HepG2 (cell line): ENCODE data around the gene ZNF282. TPM values are rescaled to one million over a fixed set of nuclear protein-coding genes. Genes with fewer than 3 reads are reported as not detected.

Source experiments
- CC2D1A ChIP-seq: sonication (generic); formaldehyde crosslinking; IDR thresholded peaks from 2 replicates; pipeline ENCODE4 v1.8.1; 2023; ENCODE audit warnings: mild to moderate bottlenecking, missing genetic modification reagents
- CEBPG ChIP-seq: IDR thresholded peaks from 2 replicates; pipeline ENCODE4 v1.6.1; 2016
- NFE2 ChIP-seq: sonication (generic); formaldehyde crosslinking; IDR thresholded peaks from 2 replicates; pipeline ENCODE4 v1.4.0; 2020; ENCODE audit warnings: missing genetic modification reagents
- NFYB ChIP-seq: sonication (generic); formaldehyde crosslinking; IDR thresholded peaks from 2 replicates; pipeline ENCODE4 v1.4.0; 2020; ENCODE audit warnings: missing genetic modification reagents
- SPEN ChIP-seq: sonication (generic); formaldehyde crosslinking; IDR thresholded peaks from 2 replicates; pipeline ENCODE4 v1.5.1; 2020; ENCODE audit warnings: low read depth, mild to moderate bottlenecking, missing genetic modification reagents
- ZNF232 ChIP-seq: sonication (generic); formaldehyde crosslinking; IDR thresholded peaks from 2 replicates; pipeline ENCODE4 v1.4.0; 2020; ENCODE audit warnings: missing genetic modification reagents, borderline replicate concordance
- ZNF747 ChIP-seq: sonication (generic); formaldehyde crosslinking; IDR thresholded peaks from 2 replicates; pipeline ENCODE4 v1.8.1; 2023; ENCODE audit warnings: missing genetic modification reagents, mild to moderate bottlenecking, borderline replicate concordance
- ZNF83 ChIP-seq: sonication (generic); formaldehyde crosslinking; IDR thresholded peaks from 2 replicates; pipeline ENCODE4 v1.4.0; 2020; ENCODE audit warnings: missing genetic modification reagents, mild to moderate bottlenecking, borderline replicate concordance
- polyA plus RNA-seq, 8 experiments: library from polyadenylated mRNA; depleted of rRNA in 3 of 8; stranded (reverse) in 7 of 8; unstranded in 1 of 8; fragments of >200 nt; fragmentation: Illumina TruSeq in 4 of 8; extraction: Trizol in 4 of 8; gene quantifications; 2 replicates each; pipeline versions ENCODE4 v1.2.1 to v1.2.3, GENCODE V29; 2011 to 2016; ENCODE audit warnings: low read depth in 4 of 8, missing spikeins in 1 of 8, mixed read lengths in 1 of 8; ENCODE audit not compliant: insufficient read depth in 1 of 8
- total RNA-seq, 5 experiments: library from RNA; depleted of rRNA; stranded (reverse); fragments of >200 nt; fragmentation: Illumina TruSeq; extraction: Trizol; gene quantifications; 2 replicates each; pipeline ENCODE4 v1.2.3, GENCODE V29; 2016; ENCODE audit warnings: low read depth in 1 of 5
- TF ChIP-seq, protein P1 (sequence below): sonication (generic); formaldehyde crosslinking; IDR thresholded peaks from 2 replicates; pipeline ENCODE4 v1.8.0; 2022; ENCODE audit warnings: missing genetic modification reagents, mild to moderate bottlenecking, moderate library complexity, borderline replicate concordance
- TF ChIP-seq, protein P2 (sequence below): sonication (generic); formaldehyde crosslinking; IDR thresholded peaks from 2 replicates; pipeline ENCODE4 v1.4.0; 2020; ENCODE audit warnings: missing genetic modification reagents
- TF ChIP-seq, protein P3 (sequence below): sonication (generic); formaldehyde crosslinking; IDR thresholded peaks from 2 replicates; pipeline ENCODE4 v1.9.0; 2021; ENCODE audit warnings: missing genetic modification reagents, mild to moderate bottlenecking, borderline replicate concordance
- TF ChIP-seq, protein P4 (sequence below): sonication (generic); formaldehyde crosslinking; IDR thresholded peaks from 2 replicates; pipeline ENCODE4 v1.4.0; 2020; ENCODE audit warnings: missing genetic modification reagents
- TF ChIP-seq, protein P5 (sequence below): sonication (generic); formaldehyde crosslinking; IDR thresholded peaks from 2 replicates; pipeline ENCODE4 v1.5.0; 2020; ENCODE audit warnings: missing genetic modification reagents
- TF ChIP-seq, protein P6 (sequence below): sonication (generic); formaldehyde crosslinking; IDR thresholded peaks from 2 replicates; pipeline ENCODE4 v1.8.0; 2022; ENCODE audit warnings: mild to moderate bottlenecking, missing genetic modification reagents

The ZNF282 gene
- total and polyA plus RNA-seq, 2 of the 13 experiments (the other 11 are each of a cell fraction or from before 2014, with no cell fraction given): 9.1 to 20.9 TPM

DNA sequence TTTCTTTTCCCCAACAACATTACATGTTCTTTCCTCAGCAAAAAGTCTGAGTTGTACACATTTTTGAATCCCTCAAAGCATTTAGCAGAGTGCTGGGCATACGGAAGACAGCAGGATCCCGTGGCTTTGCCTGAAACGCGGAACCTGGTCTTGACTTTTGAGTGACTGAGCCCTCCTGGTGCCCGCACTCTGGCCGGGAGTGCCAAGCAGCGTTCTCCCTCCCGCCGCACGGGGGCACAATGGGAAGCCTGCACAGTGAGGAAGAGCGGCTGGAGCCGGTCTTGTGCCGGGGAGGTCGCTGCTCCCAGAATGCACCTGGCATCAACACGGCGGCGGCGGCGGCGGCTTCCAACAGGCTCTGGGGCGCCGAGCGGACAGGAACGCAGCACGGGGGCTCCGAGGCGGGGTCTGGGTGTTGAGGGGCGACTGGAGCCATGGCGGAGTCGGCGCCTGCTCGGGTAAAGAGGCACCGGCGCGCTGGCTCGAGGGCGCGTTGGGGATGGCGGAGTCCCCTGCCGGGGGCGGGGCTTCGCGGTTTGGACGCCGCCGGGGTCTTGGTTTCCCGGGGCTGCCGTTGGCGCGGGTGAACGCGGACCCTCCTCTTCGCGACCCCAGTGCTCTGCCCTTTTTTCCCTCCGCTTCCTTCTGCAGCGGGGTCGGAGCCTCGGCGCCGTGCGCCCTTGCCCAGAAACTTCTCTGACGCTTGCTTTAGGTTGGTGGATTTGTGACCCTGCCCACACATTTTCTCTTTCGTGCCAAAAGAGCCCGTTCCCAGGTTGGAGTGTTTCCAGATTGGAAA is 44.2 kb downstream of the ZNF282 start, which contains the start of gene ZNF212 (continued):
- TF ChIP-seq, protein P1, sequence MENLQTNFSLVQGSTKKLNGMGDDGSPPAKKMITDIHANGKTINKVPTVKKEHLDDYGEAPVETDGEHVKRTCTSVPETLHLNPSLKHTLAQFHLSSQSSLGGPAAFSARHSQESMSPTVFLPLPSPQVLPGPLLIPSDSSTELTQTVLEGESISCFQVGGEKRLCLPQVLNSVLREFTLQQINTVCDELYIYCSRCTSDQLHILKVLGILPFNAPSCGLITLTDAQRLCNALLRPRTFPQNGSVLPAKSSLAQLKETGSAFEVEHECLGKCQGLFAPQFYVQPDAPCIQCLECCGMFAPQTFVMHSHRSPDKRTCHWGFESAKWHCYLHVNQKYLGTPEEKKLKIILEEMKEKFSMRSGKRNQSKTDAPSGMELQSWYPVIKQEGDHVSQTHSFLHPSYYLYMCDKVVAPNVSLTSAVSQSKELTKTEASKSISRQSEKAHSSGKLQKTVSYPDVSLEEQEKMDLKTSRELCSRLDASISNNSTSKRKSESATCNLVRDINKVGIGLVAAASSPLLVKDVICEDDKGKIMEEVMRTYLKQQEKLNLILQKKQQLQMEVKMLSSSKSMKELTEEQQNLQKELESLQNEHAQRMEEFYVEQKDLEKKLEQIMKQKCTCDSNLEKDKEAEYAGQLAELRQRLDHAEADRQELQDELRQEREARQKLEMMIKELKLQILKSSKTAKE (CRISPR knock-in tag): no peak
- TF ChIP-seq, protein P2, sequence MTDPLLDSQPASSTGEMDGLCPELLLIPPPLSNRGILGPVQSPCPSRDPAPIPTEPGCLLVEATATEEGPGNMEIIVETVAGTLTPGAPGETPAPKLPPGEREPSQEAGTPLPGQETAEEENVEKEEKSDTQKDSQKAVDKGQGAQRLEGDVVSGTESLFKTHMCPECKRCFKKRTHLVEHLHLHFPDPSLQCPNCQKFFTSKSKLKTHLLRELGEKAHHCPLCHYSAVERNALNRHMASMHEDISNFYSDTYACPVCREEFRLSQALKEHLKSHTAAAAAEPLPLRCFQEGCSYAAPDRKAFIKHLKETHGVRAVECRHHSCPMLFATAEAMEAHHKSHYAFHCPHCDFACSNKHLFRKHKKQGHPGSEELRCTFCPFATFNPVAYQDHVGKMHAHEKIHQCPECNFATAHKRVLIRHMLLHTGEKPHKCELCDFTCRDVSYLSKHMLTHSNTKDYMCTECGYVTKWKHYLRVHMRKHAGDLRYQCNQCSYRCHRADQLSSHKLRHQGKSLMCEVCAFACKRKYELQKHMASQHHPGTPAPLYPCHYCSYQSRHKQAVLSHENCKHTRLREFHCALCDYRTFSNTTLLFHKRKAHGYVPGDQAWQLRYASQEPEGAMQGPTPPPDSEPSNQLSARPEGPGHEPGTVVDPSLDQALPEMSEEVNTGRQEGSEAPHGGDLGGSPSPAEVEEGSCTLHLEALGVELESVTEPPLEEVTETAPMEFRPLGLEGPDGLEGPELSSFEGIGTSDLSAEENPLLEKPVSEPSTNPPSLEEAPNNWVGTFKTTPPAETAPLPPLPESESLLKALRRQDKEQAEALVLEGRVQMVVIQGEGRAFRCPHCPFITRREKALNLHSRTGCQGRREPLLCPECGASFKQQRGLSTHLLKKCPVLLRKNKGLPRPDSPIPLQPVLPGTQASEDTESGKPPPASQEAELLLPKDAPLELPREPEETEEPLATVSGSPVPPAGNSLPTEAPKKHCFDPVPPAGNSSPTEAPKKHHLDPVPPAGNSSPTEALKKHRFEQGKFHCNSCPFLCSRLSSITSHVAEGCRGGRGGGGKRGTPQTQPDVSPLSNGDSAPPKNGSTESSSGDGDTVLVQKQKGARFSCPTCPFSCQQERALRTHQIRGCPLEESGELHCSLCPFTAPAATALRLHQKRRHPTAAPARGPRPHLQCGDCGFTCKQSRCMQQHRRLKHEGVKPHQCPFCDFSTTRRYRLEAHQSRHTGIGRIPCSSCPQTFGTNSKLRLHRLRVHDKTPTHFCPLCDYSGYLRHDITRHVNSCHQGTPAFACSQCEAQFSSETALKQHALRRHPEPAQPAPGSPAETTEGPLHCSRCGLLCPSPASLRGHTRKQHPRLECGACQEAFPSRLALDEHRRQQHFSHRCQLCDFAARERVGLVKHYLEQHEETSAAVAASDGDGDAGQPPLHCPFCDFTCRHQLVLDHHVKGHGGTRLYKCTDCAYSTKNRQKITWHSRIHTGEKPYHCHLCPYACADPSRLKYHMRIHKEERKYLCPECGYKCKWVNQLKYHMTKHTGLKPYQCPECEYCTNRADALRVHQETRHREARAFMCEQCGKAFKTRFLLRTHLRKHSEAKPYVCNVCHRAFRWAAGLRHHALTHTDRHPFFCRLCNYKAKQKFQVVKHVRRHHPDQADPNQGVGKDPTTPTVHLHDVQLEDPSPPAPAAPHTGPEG (CRISPR knock-in tag): no peak; the same call in none of the 2 replicates
- TF ChIP-seq, protein P3, sequence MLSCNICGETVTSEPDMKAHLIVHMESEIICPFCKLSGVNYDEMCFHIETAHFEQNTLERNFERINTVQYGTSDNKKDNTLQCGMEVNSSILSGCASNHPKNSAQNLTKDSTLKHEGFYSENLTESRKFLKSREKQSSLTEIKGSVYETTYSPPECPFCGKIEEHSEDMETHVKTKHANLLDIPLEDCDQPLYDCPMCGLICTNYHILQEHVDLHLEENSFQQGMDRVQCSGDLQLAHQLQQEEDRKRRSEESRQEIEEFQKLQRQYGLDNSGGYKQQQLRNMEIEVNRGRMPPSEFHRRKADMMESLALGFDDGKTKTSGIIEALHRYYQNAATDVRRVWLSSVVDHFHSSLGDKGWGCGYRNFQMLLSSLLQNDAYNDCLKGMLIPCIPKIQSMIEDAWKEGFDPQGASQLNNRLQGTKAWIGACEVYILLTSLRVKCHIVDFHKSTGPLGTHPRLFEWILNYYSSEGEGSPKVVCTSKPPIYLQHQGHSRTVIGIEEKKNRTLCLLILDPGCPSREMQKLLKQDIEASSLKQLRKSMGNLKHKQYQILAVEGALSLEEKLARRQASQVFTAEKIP (CRISPR knock-in tag): no peak
- peak; percentile 80; the same call in 1 of the 2 replicates for TF ChIP-seq ZNF747 (CRISPR knock-in tag)
- TF ChIP-seq ZNF232: no peak
- TF ChIP-seq CEBPG (CRISPR knock-in tag): no peak
- TF ChIP-seq, protein P4, sequence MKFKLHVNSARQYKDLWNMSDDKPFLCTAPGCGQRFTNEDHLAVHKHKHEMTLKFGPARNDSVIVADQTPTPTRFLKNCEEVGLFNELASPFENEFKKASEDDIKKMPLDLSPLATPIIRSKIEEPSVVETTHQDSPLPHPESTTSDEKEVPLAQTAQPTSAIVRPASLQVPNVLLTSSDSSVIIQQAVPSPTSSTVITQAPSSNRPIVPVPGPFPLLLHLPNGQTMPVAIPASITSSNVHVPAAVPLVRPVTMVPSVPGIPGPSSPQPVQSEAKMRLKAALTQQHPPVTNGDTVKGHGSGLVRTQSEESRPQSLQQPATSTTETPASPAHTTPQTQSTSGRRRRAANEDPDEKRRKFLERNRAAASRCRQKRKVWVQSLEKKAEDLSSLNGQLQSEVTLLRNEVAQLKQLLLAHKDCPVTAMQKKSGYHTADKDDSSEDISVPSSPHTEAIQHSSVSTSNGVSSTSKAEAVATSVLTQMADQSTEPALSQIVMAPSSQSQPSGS (CRISPR knock-in tag): peak; percentile 78
- TF ChIP-seq, protein P5, sequence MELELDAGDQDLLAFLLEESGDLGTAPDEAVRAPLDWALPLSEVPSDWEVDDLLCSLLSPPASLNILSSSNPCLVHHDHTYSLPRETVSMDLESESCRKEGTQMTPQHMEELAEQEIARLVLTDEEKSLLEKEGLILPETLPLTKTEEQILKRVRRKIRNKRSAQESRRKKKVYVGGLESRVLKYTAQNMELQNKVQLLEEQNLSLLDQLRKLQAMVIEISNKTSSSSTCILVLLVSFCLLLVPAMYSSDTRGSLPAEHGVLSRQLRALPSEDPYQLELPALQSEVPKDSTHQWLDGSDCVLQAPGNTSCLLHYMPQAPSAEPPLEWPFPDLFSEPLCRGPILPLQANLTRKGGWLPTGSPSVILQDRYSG (CRISPR knock-in tag): 0 out of 2 replicates have a peak, but pooled peaks have one; percentile 36
- TF ChIP-seq, protein P6, sequence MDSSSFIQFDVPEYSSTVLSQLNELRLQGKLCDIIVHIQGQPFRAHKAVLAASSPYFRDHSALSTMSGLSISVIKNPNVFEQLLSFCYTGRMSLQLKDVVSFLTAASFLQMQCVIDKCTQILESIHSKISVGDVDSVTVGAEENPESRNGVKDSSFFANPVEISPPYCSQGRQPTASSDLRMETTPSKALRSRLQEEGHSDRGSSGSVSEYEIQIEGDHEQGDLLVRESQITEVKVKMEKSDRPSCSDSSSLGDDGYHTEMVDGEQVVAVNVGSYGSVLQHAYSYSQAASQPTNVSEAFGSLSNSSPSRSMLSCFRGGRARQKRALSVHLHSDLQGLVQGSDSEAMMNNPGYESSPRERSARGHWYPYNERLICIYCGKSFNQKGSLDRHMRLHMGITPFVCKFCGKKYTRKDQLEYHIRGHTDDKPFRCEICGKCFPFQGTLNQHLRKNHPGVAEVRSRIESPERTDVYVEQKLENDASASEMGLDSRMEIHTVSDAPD (CRISPR knock-in tag): no peak
- TF ChIP-seq SPEN (CRISPR knock-in tag): peak; percentile 98
- peak; percentile 72; the same call in 1 of the 2 replicates for TF ChIP-seq CC2D1A (CRISPR knock-in tag)
- no peak; the same call in 1 of the 2 replicates for TF ChIP-seq NFYB (CRISPR knock-in tag)
- TF ChIP-seq ZNF83 (CRISPR knock-in tag): 0 out of 2 replicates have a peak, but pooled peaks have one; percentile 52
- TF ChIP-seq NFE2 (CRISPR knock-in tag): no peak
